ENCODE data around the gene WDR90. TPM values are rescaled to one million over a fixed set of nuclear protein-coding genes. Genes with fewer than 3 reads are reported as not detected.

The WDR90 gene
- total and polyA plus RNA-seq, 2 of the 13 experiments (the other 11 are each of a cell fraction or from before 2014, with no cell fraction given), result 14.9 to 28.9 TPM

DNA sequence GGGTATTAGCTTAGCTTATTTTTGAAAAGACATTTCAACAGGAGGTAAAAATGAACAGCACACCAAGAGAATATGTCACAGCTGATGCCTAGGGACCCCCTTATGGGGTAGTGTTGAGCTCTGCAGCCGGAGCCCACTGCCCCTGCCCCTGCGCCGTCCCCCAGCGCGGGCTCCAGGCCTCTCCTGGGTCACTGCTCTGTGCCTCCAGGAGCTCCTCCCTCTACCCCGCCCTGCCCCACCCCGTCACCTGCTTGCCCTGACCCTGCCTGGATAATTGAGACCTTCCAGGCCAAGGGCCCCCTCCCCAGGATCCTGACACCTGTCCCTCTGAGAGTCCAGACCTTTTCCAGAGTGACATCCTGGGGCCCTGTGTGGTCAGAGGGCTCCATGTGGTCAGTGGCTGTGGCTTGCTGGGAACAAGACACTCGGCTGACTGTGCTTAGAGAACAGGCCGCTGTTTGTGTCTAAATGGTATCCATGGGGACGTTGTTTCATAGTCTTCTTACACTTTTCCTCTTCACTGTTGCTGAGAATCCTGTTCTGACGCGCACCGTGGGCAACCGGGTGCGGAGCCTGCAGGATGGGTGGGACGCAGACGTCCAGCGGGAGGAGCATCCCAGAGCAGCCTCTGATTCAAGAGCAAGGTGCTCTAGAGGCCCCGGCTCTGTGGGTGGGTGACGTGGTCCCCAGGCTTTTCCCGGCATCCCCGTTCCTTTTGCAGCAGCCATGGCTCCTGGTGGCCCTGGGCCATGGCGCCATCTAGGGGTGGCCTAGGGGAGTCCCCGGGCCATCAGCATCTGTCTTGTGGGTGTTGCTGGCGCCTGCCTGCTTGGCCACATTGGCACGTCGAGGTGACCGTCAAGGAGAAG, 38.4 kb upstream of the WDR90 start (continued):
- TF ChIP-seq, protein P1, sequence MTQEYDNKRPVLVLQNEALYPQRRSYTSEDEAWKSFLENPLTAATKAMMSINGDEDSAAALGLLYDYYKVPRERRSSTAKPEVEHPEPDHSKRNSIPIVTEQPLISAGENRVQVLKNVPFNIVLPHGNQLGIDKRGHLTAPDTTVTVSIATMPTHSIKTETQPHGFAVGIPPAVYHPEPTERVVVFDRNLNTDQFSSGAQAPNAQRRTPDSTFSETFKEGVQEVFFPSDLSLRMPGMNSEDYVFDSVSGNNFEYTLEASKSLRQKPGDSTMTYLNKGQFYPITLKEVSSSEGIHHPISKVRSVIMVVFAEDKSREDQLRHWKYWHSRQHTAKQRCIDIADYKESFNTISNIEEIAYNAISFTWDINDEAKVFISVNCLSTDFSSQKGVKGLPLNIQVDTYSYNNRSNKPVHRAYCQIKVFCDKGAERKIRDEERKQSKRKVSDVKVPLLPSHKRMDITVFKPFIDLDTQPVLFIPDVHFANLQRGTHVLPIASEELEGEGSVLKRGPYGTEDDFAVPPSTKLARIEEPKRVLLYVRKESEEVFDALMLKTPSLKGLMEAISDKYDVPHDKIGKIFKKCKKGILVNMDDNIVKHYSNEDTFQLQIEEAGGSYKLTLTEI (CRISPR knock-in tag; conservative IDR thresholded peaks at IDR 0.05), result no peak
- TF ChIP-seq ZNF605 (CRISPR knock-in tag; IDR thresholded peaks at IDR 0.05), result no peak
- no peak for TF ChIP-seq ZNF121 (CRISPR knock-in tag; IDR thresholded peaks at IDR 0.05)
- TF ChIP-seq SAP130 (CRISPR knock-in tag; IDR thresholded peaks at IDR 0.05; ENCODE audit: low read depth), result peak; percentile 63
- peak; percentile 50; the same call in 1 of the 2 replicates for TF ChIP-seq CBX5 (CRISPR knock-in tag; IDR thresholded peaks at IDR 0.05; ENCODE audit: borderline replicate concordance)
- TF ChIP-seq KLF13 (CRISPR knock-in tag; IDR thresholded peaks at IDR 0.05), result no peak
- TF ChIP-seq PHF21A (CRISPR knock-in tag; IDR thresholded peaks at IDR 0.05), result no peak
- TF ChIP-seq, protein P2, sequence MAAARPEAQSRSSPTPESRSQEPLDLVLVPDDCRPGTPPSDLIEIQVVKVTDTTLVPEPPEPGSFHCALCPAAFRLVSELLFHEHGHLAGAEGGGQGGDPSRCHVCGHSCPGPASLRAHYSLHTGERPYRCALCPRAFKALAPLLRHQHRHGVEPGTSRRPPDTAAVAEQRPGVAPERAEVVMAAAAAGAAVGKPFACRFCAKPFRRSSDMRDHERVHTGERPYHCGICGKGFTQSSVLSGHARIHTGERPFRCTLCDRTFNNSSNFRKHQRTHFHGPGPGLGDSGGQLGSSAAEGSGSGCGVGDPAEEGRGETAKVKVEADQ (CRISPR knock-in tag; IDR thresholded peaks at IDR 0.05; ENCODE audit: borderline replicate concordance), result no peak
- TF ChIP-seq KLF15 (CRISPR knock-in tag; IDR thresholded peaks at IDR 0.05; ENCODE audit: borderline replicate concordance), result no peak
- TF ChIP-seq PAWR (CRISPR knock-in tag; IDR thresholded peaks at IDR 0.05; ENCODE audit: borderline replicate concordance), result no peak
- 0 out of 2 replicates have a peak, but pooled peaks have one; percentile 18 for TF ChIP-seq FOXA3 (CRISPR knock-in tag; IDR thresholded peaks at IDR 0.05)
- TF ChIP-seq SAFB2 (CRISPR knock-in tag; IDR thresholded peaks at IDR 0.05; ENCODE audit: borderline replicate concordance, low read depth), result no peak
- no peak for TF ChIP-seq MTA3 (CRISPR knock-in tag; IDR thresholded peaks at IDR 0.05)
- TF ChIP-seq, protein P3, sequence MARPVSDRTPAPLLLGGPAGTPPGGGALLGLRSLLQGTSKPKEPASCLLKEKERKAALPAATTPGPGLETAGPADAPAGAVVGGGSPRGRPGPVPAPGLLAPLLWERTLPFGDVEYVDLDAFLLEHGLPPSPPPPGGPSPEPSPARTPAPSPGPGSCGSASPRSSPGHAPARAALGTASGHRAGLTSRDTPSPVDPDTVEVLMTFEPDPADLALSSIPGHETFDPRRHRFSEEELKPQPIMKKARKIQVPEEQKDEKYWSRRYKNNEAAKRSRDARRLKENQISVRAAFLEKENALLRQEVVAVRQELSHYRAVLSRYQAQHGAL (CRISPR knock-in tag; IDR thresholded peaks at IDR 0.05; ENCODE audit: not compliant biosample characterization), result no peak
- TF ChIP-seq, protein P4, sequence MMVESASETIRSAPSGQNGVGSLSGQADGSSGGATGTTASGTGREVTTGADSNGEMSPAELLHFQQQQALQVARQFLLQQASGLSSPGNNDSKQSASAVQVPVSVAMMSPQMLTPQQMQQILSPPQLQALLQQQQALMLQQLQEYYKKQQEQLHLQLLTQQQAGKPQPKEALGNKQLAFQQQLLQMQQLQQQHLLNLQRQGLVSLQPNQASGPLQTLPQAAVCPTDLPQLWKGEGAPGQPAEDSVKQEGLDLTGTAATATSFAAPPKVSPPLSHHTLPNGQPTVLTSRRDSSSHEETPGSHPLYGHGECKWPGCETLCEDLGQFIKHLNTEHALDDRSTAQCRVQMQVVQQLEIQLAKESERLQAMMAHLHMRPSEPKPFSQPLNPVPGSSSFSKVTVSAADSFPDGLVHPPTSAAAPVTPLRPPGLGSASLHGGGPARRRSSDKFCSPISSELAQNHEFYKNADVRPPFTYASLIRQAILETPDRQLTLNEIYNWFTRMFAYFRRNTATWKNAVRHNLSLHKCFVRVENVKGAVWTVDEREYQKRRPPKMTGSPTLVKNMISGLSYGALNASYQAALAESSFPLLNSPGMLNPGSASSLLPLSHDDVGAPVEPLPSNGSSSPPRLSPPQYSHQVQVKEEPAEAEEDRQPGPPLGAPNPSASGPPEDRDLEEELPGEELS (CRISPR knock-in tag; IDR thresholded peaks at IDR 0.05), result no peak
- TF ChIP-seq, protein P5, sequence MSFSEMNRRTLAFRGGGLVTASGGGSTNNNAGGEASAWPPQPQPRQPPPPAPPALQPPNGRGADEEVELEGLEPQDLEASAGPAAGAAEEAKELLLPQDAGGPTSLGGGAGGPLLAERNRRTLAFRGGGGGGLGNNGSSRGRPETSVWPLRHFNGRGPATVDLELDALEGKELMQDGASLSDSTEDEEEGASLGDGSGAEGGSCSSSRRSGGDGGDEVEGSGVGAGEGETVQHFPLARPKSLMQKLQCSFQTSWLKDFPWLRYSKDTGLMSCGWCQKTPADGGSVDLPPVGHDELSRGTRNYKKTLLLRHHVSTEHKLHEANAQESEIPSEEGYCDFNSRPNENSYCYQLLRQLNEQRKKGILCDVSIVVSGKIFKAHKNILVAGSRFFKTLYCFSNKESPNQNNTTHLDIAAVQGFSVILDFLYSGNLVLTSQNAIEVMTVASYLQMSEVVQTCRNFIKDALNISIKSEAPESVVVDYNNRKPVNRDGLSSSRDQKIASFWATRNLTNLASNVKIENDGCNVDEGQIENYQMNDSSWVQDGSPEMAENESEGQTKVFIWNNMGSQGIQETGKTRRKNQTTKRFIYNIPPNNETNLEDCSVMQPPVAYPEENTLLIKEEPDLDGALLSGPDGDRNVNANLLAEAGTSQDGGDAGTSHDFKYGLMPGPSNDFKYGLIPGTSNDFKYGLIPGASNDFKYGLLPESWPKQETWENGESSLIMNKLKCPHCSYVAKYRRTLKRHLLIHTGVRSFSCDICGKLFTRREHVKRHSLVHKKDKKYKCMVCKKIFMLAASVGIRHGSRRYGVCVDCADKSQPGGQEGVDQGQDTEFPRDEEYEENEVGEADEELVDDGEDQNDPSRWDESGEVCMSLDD (CRISPR knock-in tag; IDR thresholded peaks at IDR 0.05; ENCODE audit: borderline replicate concordance), result no peak
- no peak for TF ChIP-seq FIP1L1 (IDR thresholded peaks at IDR 0.05; ENCODE audit: borderline replicate concordance, insufficient read depth, low read depth, low read length)
- TF ChIP-seq, protein P6, sequence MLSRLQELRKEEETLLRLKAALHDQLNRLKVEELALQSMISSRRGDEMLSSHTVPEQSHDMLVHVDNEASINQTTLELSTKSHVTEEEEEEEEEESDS (CRISPR knock-in tag; IDR thresholded peaks at IDR 0.05; ENCODE audit: borderline replicate concordance), result no peak
- TF ChIP-seq ZNF317 (CRISPR knock-in tag; IDR thresholded peaks at IDR 0.05), result no peak
- no peak for TF ChIP-seq AKAP8 (CRISPR knock-in tag; IDR thresholded peaks at IDR 0.05)
